HCT116 (cell line): Measurements from ENCODE around the gene PYGO2. TPM values are rescaled to one million over a fixed set of nuclear protein-coding genes. Genes with fewer than 3 reads are reported as not detected.

Experiments used
- ATAC-seq: fragments of 200-7000 bp; cut with Tn5 transposase; 2 replicates; pipeline ENCODE4 v1.9.1; 2020; ENCODE audit warnings: mild to moderate bottlenecking, moderate library complexity
- BruUV-seq: library from RNA; stranded (reverse); fragments of 400-500 nt; replicated peaks from 2 replicates; lab custom pipeline; 2021; lab: Mats Ljungman, UMichigan
- CTCF ChIA-PET: fragments of 300-600 bp; sonication (Branson Sonifier 250); formaldehyde crosslinking; loops from one replicate; lab custom pipeline; 2021; ENCODE audit warnings: antibody characterized with exemption; lab: Charles Lee
- POLR2A ChIA-PET: fragments of 300-600, 350-600 bp; sonication (Branson Sonifier 250); formaldehyde crosslinking; loops from one replicate; lab custom pipeline; 2021; ENCODE audit warnings: antibody characterized with exemption; lab: Charles Lee
- RAD21 ChIA-PET, 2 experiments: fragments of 300-600 bp; sonication (Branson Sonifier 250); formaldehyde crosslinking; loops; one replicate each; lab custom pipeline; 2023; ENCODE audit warnings: low total read pairs in 2 of 2; ENCODE audit not compliant: uncharacterized antibody in 2 of 2, unreplicated experiment in 2 of 2, low non-redundant PET in 1 of 2; lab: Charles Lee
- DNase-seq: peaks from one replicate; pipeline ENCODE4 v3.0.0-alpha.2; 2010; ENCODE audit warnings: low read depth, low spot score
- H2AFZ ChIP-seq: fragments of 200-600 bp; shearing (Covaris generic), sonication (generic); 2 replicates; pipeline ENCODE4 v1.6.1; 2017; ENCODE audit warnings: low read depth, mixed run types, mixed read lengths, antibody characterized with exemption, low read length; ENCODE audit not compliant: poor library complexity, severe bottlenecking
- H3K27ac ChIP-seq: 2 replicates; pipeline ENCODE4 v1.5.1; 2012; ENCODE audit warnings: low read depth, low read length
- H3K27me3 ChIP-seq: fragments of 200-600 bp; sonication (generic); 2 replicates; pipeline ENCODE4 v1.6.1; 2016; ENCODE audit warnings: mixed run types, low read length, mixed read lengths; ENCODE audit not compliant: insufficient read depth
- H3K36me3 ChIP-seq, 2 experiments: fragments of 200-500 bp in 1 of 2; fragments of 200-600 bp in 1 of 2; sonication (Bioruptor generic) in 1 of 2; sonication (generic) in 1 of 2; 2 replicates each; pipeline versions ENCODE4 v1.5.1 to v1.6.1; 2014 to 2016; ENCODE audit warnings: low read length in 2 of 2, inconsistent platforms in 1 of 2, mixed read lengths in 1 of 2, mixed run types in 1 of 2; ENCODE audit not compliant: insufficient read depth in 2 of 2, control insufficient read depth in 1 of 2
- H3K4me1 ChIP-seq, 2 experiments: fragments of 200-600 bp in 1 of 2; sonication (generic) in 1 of 2; 2 replicates each; pipeline versions ENCODE4 v1.5.1 to v1.6.1; 2012 to 2017; ENCODE audit warnings: low read length in 2 of 2, inconsistent platforms in 1 of 2, mild to moderate bottlenecking in 1 of 2, mixed read lengths in 1 of 2, mixed run types in 1 of 2, moderate library complexity in 1 of 2; ENCODE audit not compliant: insufficient read depth in 2 of 2, control insufficient read depth in 1 of 2
- H3K4me2 ChIP-seq: fragments of 200-600 bp; sonication (generic); 2 replicates; pipeline ENCODE4 v1.6.1; 2017; ENCODE audit warnings: mixed run types, low read length, mixed read lengths
- H3K4me3 ChIP-seq, 2 experiments: fragments of 200-600 bp in 1 of 2; sonication (generic) in 1 of 2; replicated peaks in 1 of 2; 2 replicates each; pipeline ENCODE4 v1.5.1; 2011 to 2016; ENCODE audit warnings: low read length in 2 of 2, control low read depth in 1 of 2, low read depth in 1 of 2, mild to moderate bottlenecking in 1 of 2, mixed read lengths in 1 of 2, mixed run types in 1 of 2
- H3K79me2 ChIP-seq: fragments of 200-600 bp; sonication (generic); 2 replicates; pipeline ENCODE4 v1.6.1; 2017; ENCODE audit warnings: mild to moderate bottlenecking, mixed run types, low read length, moderate library complexity, mixed read lengths; ENCODE audit not compliant: insufficient read depth
- H3K9ac ChIP-seq: fragments of 200-600 bp; sonication (generic); 2 replicates; pipeline ENCODE4 v1.6.1; 2016; ENCODE audit warnings: low read length, mixed read lengths
- H3K9me2 ChIP-seq: fragments of 200-600 bp; sonication (generic), shearing (Covaris generic); 2 replicates; pipeline ENCODE4 v1.6.1; 2017; ENCODE audit warnings: mixed run types, mild to moderate bottlenecking, moderate library complexity; ENCODE audit not compliant: insufficient read depth
- H3K9me3 ChIP-seq, 2 experiments: fragments of 200-500 bp in 1 of 2; fragments of 200-600 bp in 1 of 2; sonication (Bioruptor generic) in 1 of 2; sonication (generic) in 1 of 2; 2 replicates each; pipeline ENCODE4 v1.6.1; 2014 to 2017; ENCODE audit warnings: low read length in 2 of 2, mixed read lengths in 2 of 2, inconsistent platforms in 1 of 2, low read depth in 1 of 2, mild to moderate bottlenecking in 1 of 2, mixed run types in 1 of 2, moderate library complexity in 1 of 2; ENCODE audit not compliant: control insufficient read depth in 1 of 2, insufficient read depth in 1 of 2
- H4K20me1 ChIP-seq: fragments of 200-600 bp; sonication (generic), shearing (Covaris generic); 2 replicates; pipeline ENCODE4 v1.6.1; 2017; ENCODE audit warnings: mixed run types, mild to moderate bottlenecking, moderate library complexity; ENCODE audit not compliant: insufficient read depth
- CBX3 ChIP-seq: IDR thresholded peaks from 2 replicates; pipeline ENCODE4 v1.6.1; 2012; ENCODE audit warnings: low read depth
- CEBPB ChIP-seq: IDR thresholded peaks from 2 replicates; pipeline ENCODE4 v1.6.1; 2012; ENCODE audit warnings: low read depth
- CTCF ChIP-seq, 3 experiments: fragments of 200-600 bp in 1 of 3; sonication (generic) in 1 of 3; IDR thresholded peaks in 2 of 3; conservative IDR thresholded peaks in 1 of 3; 2 replicates each; pipeline ENCODE4 v1.5.1; 2012 to 2017; ENCODE audit warnings: low read depth in 2 of 3, low read length in 2 of 3, antibody characterized with exemption in 1 of 3, borderline replicate concordance in 1 of 3, control low read depth in 1 of 3, mild to moderate bottlenecking in 1 of 3, mixed read lengths in 1 of 3, mixed run types in 1 of 3, moderate library complexity in 1 of 3; ENCODE audit not compliant: insufficient read depth in 1 of 3
- EZH2 ChIP-seq: fragments of 200-600 bp; sonication (generic); IDR thresholded peaks from 2 replicates; pipeline ENCODE4 v1.6.1; 2017; ENCODE audit warnings: antibody characterized with exemption, mixed run types
- EZH2phosphoT487 ChIP-seq: fragments of 200-600 bp; IDR thresholded peaks from 2 replicates; pipeline ENCODE4 v1.6.1; 2018; ENCODE audit warnings: antibody characterized with exemption, borderline replicate concordance
- FOSL1 ChIP-seq: IDR thresholded peaks from 2 replicates; pipeline ENCODE4 v1.6.1; 2012; ENCODE audit warnings: low read depth
- MAX ChIP-seq: IDR thresholded peaks from 2 replicates; pipeline ENCODE4 v1.6.1; 2012
- POLR2AphosphoS5 ChIP-seq: IDR thresholded peaks from 2 replicates; pipeline ENCODE4 v1.6.1; 2011; ENCODE audit warnings: mild to moderate bottlenecking, low read depth, low read length, moderate library complexity
- RAD21 ChIP-seq: IDR thresholded peaks from 2 replicates; pipeline ENCODE4 v1.6.1; 2012; ENCODE audit warnings: low read depth, mild to moderate bottlenecking
- REST ChIP-seq: IDR thresholded peaks from 2 replicates; pipeline ENCODE4 v1.6.1; 2012; ENCODE audit warnings: low read depth
- SIN3A ChIP-seq: IDR thresholded peaks from 2 replicates; pipeline ENCODE4 v1.6.1; 2012; ENCODE audit warnings: low read depth
- SP1 ChIP-seq: IDR thresholded peaks from 2 replicates; pipeline ENCODE4 v1.6.1; 2012; ENCODE audit warnings: low read depth
- YY1 ChIP-seq: IDR thresholded peaks from 2 replicates; pipeline ENCODE4 v1.6.1; 2011; ENCODE audit warnings: low read length, low read depth, moderate library complexity, mild to moderate bottlenecking; ENCODE audit not compliant: insufficient replicate concordance; ENCODE audit errors: extremely low read depth
- ZBTB33 ChIP-seq: IDR thresholded peaks from 2 replicates; pipeline ENCODE4 v1.6.1; 2011; ENCODE audit warnings: mild to moderate bottlenecking, low read length, moderate library complexity; ENCODE audit not compliant: insufficient replicate concordance; ENCODE audit errors: extremely low read depth
- ZNF274 ChIP-seq: fragments of 200-500 bp; sonication (Bioruptor generic); IDR thresholded peaks from 2 replicates; pipeline ENCODE4 v1.6.1; 2014; ENCODE audit warnings: mild to moderate bottlenecking, low read depth, low read length, inconsistent platforms
- intact Hi-C: fragments of 100-400 bp; cut with micrococcal nuclease; formaldehyde crosslinking; loops from 2 replicates; pipeline ENCODE4 v1.10.0; 2022
- total RNA-seq: library from RNA; stranded (reverse); gene quantifications from one replicate; pipeline ENCODE4 v1.2.1, GENCODE V29; 2021; ENCODE audit not compliant: unreplicated experiment

PYGO2 gene
- total RNA-seq, 1 experiment from 2014 or later = 37.2 TPM

GRCh38 chr1:154951901-154952657, 9.5 kb downstream of the PYGO2 start:
- CTCF ChIA-PET = no interaction called here
- no TSS peak for BruUV-seq

More at GRCh38 chr1:154951901-154952657, 9.5 kb downstream of the PYGO2 start:
- Histone ChIP-seq H4K20me1 (no peaks in the 10 kb centered on the region), H3K27ac (no peak overlapping the region), H3K4me3 (no peak overlapping the region), H3K9me3 (no peaks in the 10 kb centered on the region), H3K36me3 (no peaks in the 10 kb centered on the region), H3K27me3 (no peaks in the 10 kb centered on the region), H3K79me2 (no peaks in the 10 kb centered on the region), H3K9me2 (no peaks in the 10 kb centered on the region), H3K4me1 (peaks cover 10 to 22% of the 10 kb centered on the region in 2 experiments), H3K4me2 (no peak overlapping the region), H2AFZ (no peak overlapping the region), H3K9ac (no peak overlapping the region)
- POLR2A ChIA-PET = interaction anchor here (1.0 kb wide), 1 partner anchor 16 kb away, joined by 3 read pairs; the partner anchor contains the start of gene PMVK
- ATAC-seq (no peak), DNase-seq (no peak)
- RAD21 ChIA-PET = no interaction called here
- intact Hi-C loops = no loop called here
- TF ChIP-seq MAX (no peak), EZH2phosphoT487 (no peak), SP1 (no peak), RAD21 (no peak), FOSL1 (no peak), EZH2 (no peak), YY1 (no peak), ZBTB33 (no peak), ZNF274 (no peak), SIN3A (no peak), CBX3 (no peak), CTCF (IDR thresholded peaks at IDR 0.05 in 2 of 3, conservative IDR thresholded peaks at IDR 0.05 in 1 of 3; ENCODE audit: borderline replicate concordance in 1 of 3, insufficient read depth in 1 of 3, low read depth in 2 of 3, low read length in 2 of 3) (no peak), POLR2AphosphoS5 (no peak), CEBPB (no peak), REST (no peak)
